Neuronal stem cell (in vitro differentiated cells): ENCODE measurements around the gene SSBP3.

Experiments
- DNase-seq: peaks from one replicate; pipeline ENCODE4 v3.0.0-alpha.2; 2013; ENCODE audit warnings: low spot score
- H2AFZ ChIP-seq: one replicate; pipeline ENCODE4 v1.6.1; 2013; ENCODE audit warnings: mild to moderate bottlenecking, low read length, inconsistent platforms
- H2AK5ac ChIP-seq: 2 replicates; pipeline ENCODE4 v1.6.1; 2013; ENCODE audit warnings: low read depth, mild to moderate bottlenecking, inconsistent platforms, low read length, moderate library complexity, mixed read lengths
- H2BK120ac ChIP-seq: 2 replicates; pipeline ENCODE4 v1.6.1; 2013; ENCODE audit warnings: low read depth, mild to moderate bottlenecking, inconsistent platforms, low read length, moderate library complexity, mixed read lengths
- H2BK12ac ChIP-seq: one replicate; pipeline ENCODE4 v1.6.1; 2013; ENCODE audit warnings: low read length, inconsistent platforms
- H2BK15ac ChIP-seq: 2 replicates; pipeline ENCODE4 v1.6.1; 2013; ENCODE audit warnings: mild to moderate bottlenecking, low read length, inconsistent platforms, mixed read lengths
- H2BK5ac ChIP-seq: one replicate; pipeline ENCODE4 v1.6.1; 2013; ENCODE audit warnings: inconsistent platforms, mild to moderate bottlenecking, low read length, moderate library complexity
- H3K14ac ChIP-seq: one replicate; pipeline ENCODE4 v1.6.1; 2013; ENCODE audit warnings: low read length, inconsistent platforms
- H3K18ac ChIP-seq: 2 replicates; pipeline ENCODE4 v1.6.1; 2013; ENCODE audit warnings: low read length, inconsistent platforms
- H3K23ac ChIP-seq: 2 replicates; pipeline ENCODE4 v1.6.1; 2013; ENCODE audit warnings: low read depth, mild to moderate bottlenecking, mixed read lengths, low read length, inconsistent platforms; ENCODE audit not compliant: poor library complexity
- H3K27ac ChIP-seq: replicated peaks from 3 replicates; pipeline ENCODE4 v1.5.1; 2013; ENCODE audit warnings: low read length, inconsistent platforms
- H3K27me3 ChIP-seq, 3 experiments: 2 replicates each; pipeline ENCODE4 v1.6.1; 2013; ENCODE audit warnings: low read length in 3 of 3, mild to moderate bottlenecking in 2 of 3, inconsistent platforms in 1 of 3, low read depth in 1 of 3, mixed read lengths in 1 of 3, moderate library complexity in 1 of 3; ENCODE audit not compliant: control insufficient read depth in 3 of 3, insufficient read depth in 3 of 3
- H3K36me3 ChIP-seq, 2 donors: replicated peaks in 1 of 2; 2 replicates each; pipeline ENCODE4 v1.6.1; 2013; ENCODE audit warnings: low read length in 2 of 2; ENCODE audit not compliant: control insufficient read depth in 2 of 2, insufficient read depth in 2 of 2
- H3K4ac ChIP-seq: 2 replicates; pipeline ENCODE4 v1.6.1; 2013; ENCODE audit warnings: inconsistent platforms, mild to moderate bottlenecking, low read length, moderate library complexity
- H3K4me1 ChIP-seq, 2 donors: 1 replicate in 1 of 2; 2 replicates in 1 of 2; pipeline ENCODE4 v1.6.1; 2013; ENCODE audit warnings: low read length in 2 of 2, low read depth in 1 of 2; ENCODE audit not compliant: control insufficient read depth in 2 of 2, insufficient read depth in 1 of 2
- H3K4me2 ChIP-seq: one replicate; pipeline ENCODE4 v1.6.1; 2013; ENCODE audit warnings: mild to moderate bottlenecking, low read length, inconsistent platforms; ENCODE audit not compliant: insufficient read depth, poor library complexity, severe bottlenecking
- H3K4me3 ChIP-seq, 2 donors: 2 replicates each; pipeline ENCODE4 v1.5.1; 2013; ENCODE audit warnings: low read length in 2 of 2, mild to moderate bottlenecking in 2 of 2, inconsistent platforms in 1 of 2, moderate library complexity in 1 of 2
- H3K79me1 ChIP-seq: one replicate; pipeline ENCODE4 v1.6.1; 2013; ENCODE audit warnings: low read depth, mild to moderate bottlenecking, inconsistent platforms, low read length, moderate library complexity
- H3K9ac ChIP-seq: one replicate; pipeline ENCODE4 v1.6.1; 2013; ENCODE audit warnings: mild to moderate bottlenecking, low read depth, low read length, inconsistent platforms; ENCODE audit not compliant: poor library complexity
- H3K9me3 ChIP-seq, 2 donors: replicated peaks in 1 of 2; 2 replicates each; pipeline versions ENCODE3 to v1.6.1; 2013; ENCODE audit warnings: low read length in 2 of 2, mild to moderate bottlenecking in 2 of 2, inconsistent platforms in 1 of 2, low read depth in 1 of 2, mixed read lengths in 1 of 2, moderate library complexity in 1 of 2; ENCODE audit not compliant: control insufficient read depth in 2 of 2, insufficient read depth in 1 of 2
- H4K8ac ChIP-seq: one replicate; pipeline ENCODE4 v1.6.1; 2013; ENCODE audit warnings: low read depth, mild to moderate bottlenecking, inconsistent platforms, low read length, moderate library complexity
- H4K91ac ChIP-seq: one replicate; pipeline ENCODE4 v1.6.1; 2013; ENCODE audit warnings: low read length, low read depth, mild to moderate bottlenecking, inconsistent platforms; ENCODE audit not compliant: poor library complexity
- WGBS, 2 donors: extraction: QIAGEN DNeasy Blood & Tissue Kit; methylation state at CpG; one replicate each; pipeline ENCODE4 v1.1.7; 2013; ENCODE audit warnings: missing lambda C conversion rate in 2 of 2, mixed read lengths in 1 of 2; ENCODE audit not compliant: insufficient read length in 2 of 2, insufficient replicate concordance in 1 of 2; ENCODE audit errors: extremely low coverage in 2 of 2; 5-methylcytosine and 5-hydroxymethylcytosine counted together

Gene SSBP3

DNA sequence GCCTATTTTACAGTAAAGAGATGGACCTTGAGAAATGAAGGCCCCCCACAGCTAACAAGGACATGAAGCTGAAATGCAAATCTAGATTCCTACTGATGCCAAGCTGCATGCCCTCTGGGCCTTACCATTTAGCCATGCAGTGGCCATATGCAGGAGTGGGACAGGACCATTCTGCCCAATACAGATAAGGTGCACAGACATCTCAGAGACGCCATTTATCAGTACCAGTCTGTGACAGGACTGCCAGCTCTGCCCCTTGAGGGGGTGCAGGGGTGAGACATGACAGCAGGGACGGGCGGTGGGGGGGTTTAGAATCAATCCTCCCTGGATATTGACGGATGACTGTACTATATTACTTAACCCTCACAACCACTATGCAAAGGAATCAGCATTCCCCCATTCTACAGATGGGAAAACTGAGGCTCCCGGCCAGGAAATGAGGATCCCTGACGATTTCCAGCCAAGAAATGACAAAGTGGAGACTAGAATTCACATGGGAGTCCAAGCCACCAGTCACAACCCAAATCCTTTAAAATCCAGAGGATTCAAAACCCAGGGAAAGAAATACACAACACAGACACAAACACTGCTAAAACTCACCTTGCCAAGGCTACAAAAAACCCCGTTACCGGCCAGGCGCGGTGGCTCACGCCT is 10.8 kb downstream of the SSBP3 start:
- Histone ChIP-seq H4K91ac (no peak overlapping the region), H2AFZ (no peak overlapping the region), H2BK12ac (no peak overlapping the region), H3K79me1 (no peaks in the 10 kb centered on the region), H3K4ac (no peak overlapping the region), H2BK120ac (no peak overlapping the region), H3K9me3 (peaks cover 0 to 3% of the 10 kb centered on the region in 2 donors), H2BK15ac (no peak overlapping the region), H3K18ac (no peak overlapping the region), H3K4me1 (peaks cover 11 to 21% of the 10 kb centered on the region in 2 donors), H2BK5ac (no peak overlapping the region), H3K23ac (no peak overlapping the region), H3K36me3 (peaks cover 42 to 94% of the 10 kb centered on the region in 2 donors), H3K27me3 (no peaks in the 10 kb centered on the region), H3K4me2 (no peak overlapping the region), H3K4me3 (no peak overlapping the region), H4K8ac (no peak overlapping the region), H3K14ac (no peak overlapping the region), H3K9ac (no peak overlapping the region), H3K27ac (no peak overlapping the region), H2AK5ac (no peak overlapping the region)
- DNase-seq, result no peak
- no CpG with 5 or more reads among the region's 11 CpGs for WGBS, 2 donors

DNA sequence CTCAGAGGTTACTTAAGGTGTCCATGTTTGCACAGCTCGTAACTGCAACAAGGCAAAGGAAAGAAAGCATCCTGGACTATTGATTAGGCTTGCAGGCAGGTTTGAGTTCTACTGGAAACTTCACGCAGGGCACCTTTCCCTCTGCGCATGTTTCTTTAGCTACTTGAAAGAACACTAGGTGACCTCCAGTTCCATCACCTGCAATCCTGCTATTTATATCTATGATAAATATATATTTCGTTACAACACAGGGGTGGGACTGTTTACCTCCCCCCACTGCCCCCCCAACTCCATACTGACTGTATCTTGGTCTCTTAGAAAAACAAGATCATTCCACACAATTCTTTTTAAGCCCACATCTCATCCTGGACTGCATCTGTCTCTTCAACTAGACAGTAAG is 12.1 kb downstream of the SSBP3 start:
- Histone ChIP-seq H2BK120ac (no peak overlapping the region), H3K14ac (no peak overlapping the region), H3K4ac (no peak overlapping the region), H3K23ac (no peak overlapping the region), H3K79me1 (no peaks in the 10 kb centered on the region), H3K4me1 (peaks cover 11 to 21% of the 10 kb centered on the region in 2 donors), H3K36me3 (peaks cover 31 to 94% of the 10 kb centered on the region in 2 donors), H2BK5ac (no peak overlapping the region), H3K27ac (no peak overlapping the region), H2AFZ (no peak overlapping the region), H3K4me2 (no peak overlapping the region), H3K27me3 (no peaks in the 10 kb centered on the region), H3K9ac (no peak overlapping the region), H4K91ac (no peak overlapping the region), H2BK12ac (no peak overlapping the region), H4K8ac (no peak overlapping the region), H3K9me3 (peaks cover 0 to under 1% of the 10 kb centered on the region in 2 donors), H2BK15ac (no peak overlapping the region), H3K18ac (no peak overlapping the region), H3K4me3 (no peak overlapping the region), H2AK5ac (no peak overlapping the region)
- no peak for DNase-seq
- no CpG with 5 or more reads among the region's 4 CpGs for WGBS, 2 donors

DNA sequence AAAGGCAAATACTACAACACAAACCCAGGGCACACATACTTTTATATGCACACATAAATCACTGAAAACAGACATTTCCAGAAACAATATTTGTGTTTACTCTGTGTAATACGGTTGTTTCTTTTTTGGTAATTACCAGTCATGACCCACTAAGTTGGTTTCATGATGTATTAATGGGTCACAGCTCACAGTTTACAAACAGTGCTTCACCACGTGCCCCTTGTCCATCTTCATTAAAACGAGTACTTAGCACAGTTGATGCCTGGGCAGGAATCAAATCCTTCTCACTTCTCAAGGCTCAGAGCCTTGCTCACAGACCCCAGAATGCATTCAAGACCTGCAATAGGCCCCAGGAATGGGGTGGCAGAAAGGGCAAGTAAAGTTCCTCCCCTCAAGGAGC is 13.8 kb downstream of the SSBP3 start:
- no peak overlapping the region for H2BK12ac ChIP-seq
- peaks cover 19 to 94% of the 10 kb centered on the region in 2 donors for H3K36me3 ChIP-seq
- no CpG with 5 or more reads among the region's 3 CpGs for WGBS, 2 donors

DNA sequence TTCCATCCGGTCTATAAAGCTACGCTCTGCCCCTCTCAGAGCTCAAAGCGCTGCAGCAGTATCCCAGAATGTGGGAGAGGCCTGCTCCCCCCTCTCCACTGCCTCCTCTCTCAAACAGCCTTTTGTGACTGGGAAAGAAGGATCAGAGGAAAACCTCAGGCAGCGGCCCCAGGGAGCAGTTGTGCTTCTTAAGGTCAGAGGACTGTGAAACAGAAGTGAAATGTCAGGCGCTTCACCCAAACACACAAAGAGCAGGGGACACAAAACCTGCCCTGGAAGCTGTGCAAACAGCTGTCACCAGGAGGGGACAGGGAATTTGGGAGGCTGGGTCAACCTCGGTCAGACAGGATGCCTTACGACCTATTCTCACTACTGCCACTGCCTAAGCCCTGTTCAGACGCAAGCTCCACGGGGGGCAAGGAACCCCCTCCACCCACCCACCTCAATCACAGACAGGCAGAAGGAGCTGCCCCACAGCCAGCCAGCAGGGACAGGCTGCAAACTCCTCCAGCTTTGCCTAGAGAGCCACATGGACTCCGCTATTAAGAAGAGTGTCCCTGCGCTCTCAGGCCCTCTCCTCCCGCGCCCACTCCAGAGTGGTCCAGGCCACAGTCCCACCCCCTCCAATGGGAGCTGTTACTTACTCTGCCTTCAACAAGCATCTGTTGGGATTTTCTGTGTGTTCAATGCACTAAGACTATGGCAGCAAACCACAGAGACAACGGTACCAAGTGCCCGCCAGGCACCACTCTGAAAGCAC is 14.6 kb downstream of the SSBP3 start:
- no CpG with 5 or more reads among the region's 15 CpGs for WGBS, 2 donors
- Histone ChIP-seq H2BK120ac (no peak overlapping the region), H3K4me2 (no peak overlapping the region), H3K4ac (no peak overlapping the region), H3K4me1 (peaks cover 10 to 23% of the 10 kb centered on the region in 2 donors), H3K14ac (no peak overlapping the region), H3K27ac (no peak overlapping the region), H3K27me3 (no peaks in the 10 kb centered on the region), H3K18ac (peak overlapping the region; percentile 84), H3K9ac (peak overlapping the region; percentile 34), H2AFZ (no peak overlapping the region), H2BK15ac (no peak overlapping the region), H3K4me3 (no peak overlapping the region), H4K8ac (no peak overlapping the region), H3K9me3 (no peaks in the 10 kb centered on the region), H3K79me1 (no peaks in the 10 kb centered on the region), H2BK12ac (no peak overlapping the region), H3K23ac (peak overlapping the region; percentile 46), H2AK5ac (no peak overlapping the region), H4K91ac (no peak overlapping the region), H3K36me3 (peaks cover 14 to 94% of the 10 kb centered on the region in 2 donors), H2BK5ac (no peak overlapping the region)
- peak; percentile 65 for DNase-seq

More for the DNA sequence above, 13.8 kb downstream of the SSBP3 start:
- H3K4me2 ChIP-seq, result no peak overlapping the region
- no peak overlapping the region for H2BK15ac ChIP-seq
- H3K4me1 ChIP-seq, result peaks cover 11 to 23% of the 10 kb centered on the region in 2 donors
- no peak overlapping the region for H2BK5ac ChIP-seq
- H3K79me1 ChIP-seq, result no peaks in the 10 kb centered on the region
- no peak overlapping the region for H3K18ac ChIP-seq
- no peak overlapping the region for H3K23ac ChIP-seq
- no peak overlapping the region for H2AK5ac ChIP-seq
- no peak overlapping the region for H3K4ac ChIP-seq
- no peaks in the 10 kb centered on the region for H3K27me3 ChIP-seq
- H3K14ac ChIP-seq, result no peak overlapping the region
- no peak overlapping the region for H4K8ac ChIP-seq
- H2AFZ ChIP-seq, result no peak overlapping the region
- H3K9ac ChIP-seq, result no peak overlapping the region
- no peak overlapping the region for H2BK120ac ChIP-seq
- DNase-seq, result no peak
- H3K9me3 ChIP-seq, result no peaks in the 10 kb centered on the region
- H3K4me3 ChIP-seq, result no peak overlapping the region
- no peak overlapping the region for H4K91ac ChIP-seq
- no peak overlapping the region for H3K27ac ChIP-seq
